ENCODE data around the gene AKAP13. TPM values are rescaled to one million over a fixed set of nuclear protein-coding genes. Genes with fewer than 3 reads are reported as not detected.

Gene AKAP13
- total and polyA plus RNA-seq, 2 of the 8 experiments (the other 6 are each of a cell fraction or from before 2014, with no cell fraction given) = 14.0 to 46.2 TPM

DNA sequence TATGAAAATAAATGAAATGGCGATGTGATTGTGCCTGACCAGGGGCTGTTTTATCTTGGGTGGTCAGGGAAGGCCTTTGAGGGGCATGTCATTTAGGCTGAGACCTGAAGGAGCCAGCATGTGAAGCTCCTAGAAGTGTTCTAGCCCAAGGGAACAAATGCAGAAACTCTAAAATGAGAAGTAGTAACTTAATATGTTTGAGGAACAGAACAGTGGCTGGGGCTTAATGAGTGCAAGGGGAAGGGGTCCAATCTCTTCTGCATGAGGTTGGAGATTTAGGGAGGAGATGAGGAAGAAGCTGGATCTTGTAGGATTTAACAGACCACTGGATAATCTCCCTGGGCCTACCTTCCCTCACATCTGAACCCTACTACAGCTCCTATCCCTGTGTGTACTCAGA lies 110.5 kb downstream of the AKAP13 start (continued):
- TF ChIP-seq SP4 (IDR thresholded peaks at IDR 0.05; ENCODE audit: low read length) (no peak), NRF1 (IDR thresholded peaks at IDR 0.05; ENCODE audit: low read depth, low read length) (no peak)

All from H1 (cell line).